ACC112 (cell line): ENCODE results near the gene VGF.
"Not testable (repeated sequence)": the region's sequence is repeated elsewhere in the genome, so short reads cannot be mapped to it uniquely, and the experiment has no call there.

ENCODE experiments used
- H2AFZ ChIP-seq: fragments of 200-600 bp; sonication (generic); one replicate; pipeline ENCODE4 v1.6.0; 2017; ENCODE audit warnings: antibody characterized with exemption, low read length; ENCODE audit not compliant: unreplicated experiment
- H3K27ac ChIP-seq: fragments of 200-600 bp; sonication (generic); 2 replicates; pipeline ENCODE4 v1.5.1; 2014; ENCODE audit warnings: low read depth, mild to moderate bottlenecking, antibody characterized with exemption, low read length, moderate library complexity
- H3K27me3 ChIP-seq: fragments of 200-600 bp; sonication (generic); 2 replicates; pipeline ENCODE4 v1.6.1; 2014; ENCODE audit warnings: mild to moderate bottlenecking, antibody characterized with exemption, low read length, moderate library complexity, mixed read lengths; ENCODE audit not compliant: insufficient read depth
- H3K36me3 ChIP-seq: fragments of 200-600 bp; sonication (generic); 2 replicates; pipeline ENCODE4 v1.6.1; 2016; ENCODE audit warnings: mild to moderate bottlenecking, antibody characterized with exemption, low read length, moderate library complexity, mixed read lengths; ENCODE audit not compliant: insufficient read depth
- H3K4me1 ChIP-seq: fragments of 200-600 bp; sonication (generic); one replicate; pipeline ENCODE4 v1.6.1; 2016; ENCODE audit warnings: low read length, mixed read lengths; ENCODE audit not compliant: insufficient read depth, unreplicated experiment, control insufficient read depth
- H3K4me3 ChIP-seq: fragments of 200-600 bp; sonication (generic); 2 replicates; pipeline ENCODE4 v1.5.1; 2014; ENCODE audit warnings: mild to moderate bottlenecking, low read depth, low read length
- H3K79me2 ChIP-seq: fragments of 200-600 bp; sonication (generic); one replicate; pipeline ENCODE4 v1.6.0; 2016; ENCODE audit warnings: low read length; ENCODE audit not compliant: control insufficient read depth, unreplicated experiment, insufficient read depth

Gene VGF

GRCh38 chr7:101165075-101165957, at the start of gene VGF:
VGF (minus strand) TSS chr7:101165569; CDS start chr7:101164843, 726 bp downstream.
- no peaks in the 10 kb centered on the region for H3K79me2 ChIP-seq
- peaks cover 54% of the 10 kb centered on the region for H3K4me1 ChIP-seq
- no peak within 1 kb of the TSS for H3K27ac ChIP-seq
- H3K36me3 ChIP-seq = no peaks in the 10 kb centered on the region
- peak within 1 kb of the TSS; percentile 69 for H2AFZ ChIP-seq
- peaks cover 38% of the 10 kb centered on the region for H3K27me3 ChIP-seq
- peak within 1 kb of the TSS; percentile 80 for H3K4me3 ChIP-seq

- H2AFZ ChIP-seq = no peak overlapping the region
- no peaks in the 10 kb centered on the region for H3K27me3 ChIP-seq
- H3K4me1 ChIP-seq = peaks cover 8% of the 10 kb centered on the region
- H3K27ac ChIP-seq = no peak overlapping the region
- no peak overlapping the region for H3K4me3 ChIP-seq
- peaks cover 5% of the 10 kb centered on the region; the same call in 1 of the 2 replicates for H3K36me3 ChIP-seq
- H3K79me2 ChIP-seq = peaks cover 22% of the 10 kb centered on the region
Observed at GRCh38 chr7:101212014-101212413, 46.6 kb upstream of the VGF start.

GRCh38 chr7:101211501-101211900, 46.1 kb upstream of the VGF start:
- no peak overlapping the region for H2AFZ ChIP-seq
- peaks cover 8% of the 10 kb centered on the region for H3K4me1 ChIP-seq
- no peak overlapping the region for H3K27ac ChIP-seq
- peaks cover 5% of the 10 kb centered on the region; the same call in 1 of the 2 replicates for H3K36me3 ChIP-seq
- H3K79me2 ChIP-seq = peaks cover 17% of the 10 kb centered on the region
- H3K4me3 ChIP-seq = no peak overlapping the region
- no peaks in the 10 kb centered on the region for H3K27me3 ChIP-seq

- no peaks in the 10 kb centered on the region for H3K4me1 ChIP-seq
- H2AFZ ChIP-seq = no peak overlapping the region
- H3K27me3 ChIP-seq = no peaks in the 10 kb centered on the region
- peaks cover 5% of the 10 kb centered on the region; the same call in 1 of the 2 replicates for H3K36me3 ChIP-seq
- no peak overlapping the region for H3K4me3 ChIP-seq
- H3K27ac ChIP-seq = no peak overlapping the region
- peaks cover 4% of the 10 kb centered on the region for H3K79me2 ChIP-seq
Observed at GRCh38 chr7:101210143-101210542, 44.8 kb upstream of the VGF start.

GRCh38 chr7:101208794-101209193, 43.4 kb upstream of the VGF start:
- no peaks in the 10 kb centered on the region for H3K27me3 ChIP-seq
- H3K36me3 ChIP-seq = peaks cover 2% of the 10 kb centered on the region; the same call in 1 of the 2 replicates
- no peak overlapping the region for H3K27ac ChIP-seq
- no peak overlapping the region for H3K4me3 ChIP-seq
- no peaks in the 10 kb centered on the region for H3K4me1 ChIP-seq
- H3K79me2 ChIP-seq = no peaks in the 10 kb centered on the region
- H2AFZ ChIP-seq = no peak overlapping the region

GRCh38 chr7:101207459-101207858, 42.1 kb upstream of the VGF start:
- peaks cover 2% of the 10 kb centered on the region; the same call in 1 of the 2 replicates for H3K36me3 ChIP-seq
- peaks cover 4% of the 10 kb centered on the region; the same call in 1 of the 2 replicates for H3K27me3 ChIP-seq
- H3K79me2 ChIP-seq = no peaks in the 10 kb centered on the region
- H3K27ac ChIP-seq = no peak overlapping the region
- no peak overlapping the region for H3K4me3 ChIP-seq
- H3K4me1 ChIP-seq = no peaks in the 10 kb centered on the region
- no peak overlapping the region for H2AFZ ChIP-seq

GRCh38 chr7:101206665-101207042, 41.3 kb upstream of the VGF start:
- Histone ChIP-seq H3K4me1 (peaks cover 6% of the 10 kb centered on the region), H3K79me2 (no peaks in the 10 kb centered on the region), H3K4me3 (no peak overlapping the region), H2AFZ (no peak overlapping the region), H3K27me3 (peaks cover 12% of the 10 kb centered on the region), H3K36me3 (peaks cover 2% of the 10 kb centered on the region; the same call in 1 of the 2 replicates), H3K27ac (no peak overlapping the region)

GRCh38 chr7:101205901-101206664, 40.7 kb upstream of the VGF start:
- peaks cover 2% of the 10 kb centered on the region; the same call in 1 of the 2 replicates for H3K36me3 ChIP-seq
- no peak overlapping the region for H2AFZ ChIP-seq
- peaks cover 6% of the 10 kb centered on the region for H3K4me1 ChIP-seq
- peaks cover 17% of the 10 kb centered on the region for H3K27me3 ChIP-seq
- H3K79me2 ChIP-seq = no peaks in the 10 kb centered on the region
- H3K27ac ChIP-seq = no peak overlapping the region
- no peak overlapping the region for H3K4me3 ChIP-seq

GRCh38 chr7:101203740-101204738, 38.7 kb upstream of the VGF start:
- not testable (repeated sequence) for H3K36me3 ChIP-seq, H3K4me1 ChIP-seq, H3K4me3 ChIP-seq, H3K27ac ChIP-seq, H3K79me2 ChIP-seq, H2AFZ ChIP-seq
- H3K27me3 ChIP-seq = peaks cover 28% of the 10 kb centered on the region

GRCh38 chr7:101202603-101202918, 37.2 kb upstream of the VGF start:
- Histone ChIP-seq H3K36me3 (no peaks in the 10 kb centered on the region), H3K4me3 (no peak overlapping the region), H3K27me3 (peaks cover 28% of the 10 kb centered on the region), H3K79me2 (no peaks in the 10 kb centered on the region), H3K27ac (no peak overlapping the region), H3K4me1 (peaks cover 6% of the 10 kb centered on the region), H2AFZ (no peak overlapping the region)
